Kasumi-1 (cell line): Measurements from ENCODE around the gene BACH2.
"Not testable (repeated sequence)": the region's sequence is repeated elsewhere in the genome, so short reads cannot be mapped to it uniquely, and the experiment has no call there.

Source experiments
- DNase-seq, 2 experiments: peaks; one replicate each; lab custom pipeline; 2025; lab: John Stamatoyannopoulos, UW

Gene BACH2

DNA sequence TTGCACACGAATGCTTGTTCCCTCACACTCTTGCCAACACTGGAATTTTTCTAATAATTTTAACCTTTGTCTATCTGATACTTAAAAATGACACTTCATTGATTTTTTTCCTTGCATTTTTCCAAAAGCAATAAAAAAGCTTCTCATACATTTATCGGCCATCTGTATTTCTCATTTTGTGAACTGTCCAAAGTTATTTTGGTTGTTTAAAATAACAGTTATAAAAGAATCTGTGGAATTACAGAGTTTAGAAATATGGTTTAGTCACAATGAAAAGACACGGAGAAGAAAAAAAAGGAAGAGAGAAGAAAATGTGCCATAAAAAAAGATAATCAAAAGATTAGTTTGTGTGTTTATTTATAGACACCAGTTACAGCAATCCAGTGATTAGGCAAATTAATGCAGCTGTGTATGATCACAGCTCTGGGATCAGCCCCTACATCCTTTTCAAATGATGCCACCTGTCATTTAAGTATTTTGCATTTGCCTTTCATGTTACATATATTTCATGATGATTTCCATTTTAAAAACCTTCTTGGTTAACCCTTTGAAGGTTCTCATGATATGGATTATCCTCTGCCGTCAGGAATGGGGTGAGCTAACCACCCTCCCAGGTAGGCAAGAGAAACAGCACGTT, 171.7 kb downstream of the BACH2 start:
- no peak for DNase-seq

DNA sequence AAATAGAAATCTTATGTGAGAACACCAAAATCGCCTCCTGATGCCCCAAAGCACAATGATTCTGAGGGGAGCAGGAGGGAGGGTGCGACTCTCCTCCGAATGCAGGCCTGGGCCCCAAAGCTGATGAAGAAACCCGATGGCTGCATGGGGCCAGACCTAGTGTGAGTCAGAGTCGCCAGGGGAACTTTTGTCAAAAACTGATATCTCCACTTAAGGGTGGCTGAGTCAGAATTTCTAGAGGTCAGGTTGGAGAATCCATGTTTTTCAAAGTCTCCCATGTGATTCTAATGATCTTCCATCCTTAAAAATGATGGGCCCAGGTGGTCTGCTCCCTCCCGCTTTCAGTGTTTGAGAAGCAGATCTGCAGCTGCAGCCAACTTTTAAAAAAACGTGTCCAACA, 172.8 kb downstream of the BACH2 start:
- DNase-seq = no peak

DNA sequence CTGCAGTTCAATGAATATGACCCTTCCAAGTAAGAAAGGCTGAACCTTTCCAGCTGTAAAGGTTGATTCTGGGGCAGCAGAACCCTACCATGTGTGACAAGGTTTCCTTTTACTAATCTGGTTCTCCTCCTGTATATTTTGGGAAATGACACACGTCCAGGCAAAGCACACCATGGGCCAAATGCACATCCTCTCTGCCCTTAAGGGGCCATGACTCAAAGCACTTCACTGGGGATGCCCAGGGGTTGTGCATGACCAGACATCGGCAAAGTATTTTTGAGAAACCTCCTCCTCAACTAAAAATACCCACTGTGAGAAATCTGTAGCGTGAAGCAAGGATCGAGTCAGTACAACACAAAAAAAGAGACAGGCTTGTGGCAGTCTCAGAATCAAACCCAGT, 174.7 kb downstream of the BACH2 start:
- DNase-seq = no peak

DNA sequence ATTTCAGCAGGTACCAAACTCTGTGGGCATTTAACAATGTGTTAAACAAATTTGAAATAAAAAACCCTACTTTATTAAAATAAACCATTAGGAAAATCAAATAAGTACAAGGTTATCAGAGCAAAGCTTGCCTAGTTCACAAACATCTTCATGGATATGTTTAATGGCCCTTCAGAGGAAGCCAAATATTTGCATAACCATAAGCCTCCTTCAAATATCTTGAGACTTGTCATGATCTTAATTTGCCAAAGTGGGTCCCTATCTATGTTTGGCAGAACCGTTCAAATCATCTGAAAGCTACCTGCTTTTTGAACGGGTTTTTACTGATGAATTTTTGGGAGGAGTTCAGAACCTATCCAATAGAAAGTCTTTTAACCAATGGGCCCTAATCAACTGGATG, 176.3 kb downstream of the BACH2 start:
- DNase-seq = no peak

DNA sequence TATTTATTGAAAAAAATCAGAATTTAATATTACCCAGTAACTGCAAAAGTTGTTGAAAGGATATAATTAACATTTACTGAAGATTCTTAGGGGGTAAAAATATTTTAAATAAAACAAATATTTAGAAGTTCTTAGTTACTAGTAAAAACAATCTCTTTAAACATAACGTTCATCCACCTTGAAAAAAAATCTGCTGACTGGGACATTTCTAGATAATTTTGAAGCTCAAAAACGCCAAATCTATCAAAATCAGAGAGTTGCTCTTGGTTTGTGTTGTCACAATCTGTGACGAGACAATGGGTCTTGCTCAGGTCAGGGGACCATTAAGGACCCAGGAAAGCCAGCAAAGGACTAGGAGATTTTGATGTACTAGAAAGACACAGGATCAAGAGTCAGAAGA, 177.0 kb downstream of the BACH2 start:
- no peak for DNase-seq

DNA sequence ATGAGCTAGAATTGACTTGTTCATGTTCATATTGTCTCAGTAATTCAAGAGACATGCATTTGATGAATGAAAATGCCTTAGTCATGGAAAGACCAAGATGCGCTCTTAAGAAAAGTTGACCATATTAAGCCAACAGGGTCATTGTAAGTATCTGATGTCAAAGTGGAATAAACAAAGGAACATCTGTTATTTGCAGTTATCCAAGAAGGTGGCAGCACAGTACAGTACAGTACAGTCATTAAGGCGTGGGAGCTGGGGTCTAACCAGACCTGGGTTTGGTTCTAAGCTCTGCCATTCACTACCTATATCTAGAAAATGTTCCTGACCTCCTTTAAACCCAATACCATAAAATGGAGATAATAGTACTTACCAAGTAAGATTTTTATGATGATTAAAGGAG, 178.1 kb downstream of the BACH2 start:
- no peak for DNase-seq

DNA sequence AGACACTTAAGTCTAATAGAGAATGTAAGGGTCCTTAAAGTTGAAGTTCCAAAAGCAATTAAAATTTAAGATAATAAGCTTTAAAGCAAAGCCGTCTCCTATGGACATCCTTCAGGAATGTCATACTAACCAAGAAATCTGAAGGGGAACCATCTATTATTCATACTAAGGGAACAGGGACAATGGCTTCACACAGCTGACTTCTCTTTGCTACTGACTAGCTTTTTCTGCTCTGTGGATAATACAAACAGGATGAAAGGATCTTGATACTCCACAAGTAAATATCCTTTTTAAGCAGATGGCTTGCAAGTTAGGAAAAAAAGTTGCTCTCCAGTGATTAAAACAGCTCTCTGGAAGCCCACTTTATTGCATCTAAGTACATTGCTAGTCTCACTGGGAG, 178.6 kb downstream of the BACH2 start:
- no peak for DNase-seq

DNA sequence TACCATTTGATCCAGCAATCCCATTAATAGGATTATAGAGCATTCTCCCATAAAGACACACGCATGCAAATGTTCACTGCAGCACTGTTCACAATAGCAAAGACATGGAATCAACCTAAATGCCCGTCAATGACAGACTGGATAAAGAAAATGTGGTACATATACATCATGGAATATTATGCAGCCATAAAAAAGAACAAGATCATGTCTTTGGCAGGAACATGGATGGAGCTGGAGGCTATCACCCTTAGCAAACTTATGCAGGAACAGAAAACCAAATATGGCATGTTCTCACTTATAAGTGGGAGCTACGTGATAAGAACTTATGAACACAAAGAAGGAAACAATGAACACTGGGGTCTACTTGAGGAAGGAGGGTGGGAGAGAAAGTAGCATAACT, 180.5 kb downstream of the BACH2 start:
- not testable (repeated sequence) for DNase-seq

DNA sequence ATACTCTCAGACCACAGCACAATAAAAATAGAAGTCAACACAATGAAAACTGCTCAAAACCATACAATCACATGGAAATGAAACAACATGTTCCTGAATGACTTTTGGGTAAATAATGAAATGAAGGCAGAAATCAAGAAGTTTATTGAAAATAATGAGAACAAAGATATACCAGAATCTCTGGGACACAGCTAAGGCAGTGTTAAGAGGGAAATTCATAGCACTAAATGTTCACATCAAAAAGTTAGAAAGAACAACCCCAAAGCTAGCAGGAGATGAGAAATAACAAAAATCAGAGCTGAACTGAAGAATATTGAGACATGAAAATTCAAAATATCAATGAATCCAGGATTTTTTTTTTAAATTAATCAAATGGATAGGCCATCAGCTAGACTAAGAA, 183.3 kb downstream of the BACH2 start:
- DNase-seq = no peak

DNA sequence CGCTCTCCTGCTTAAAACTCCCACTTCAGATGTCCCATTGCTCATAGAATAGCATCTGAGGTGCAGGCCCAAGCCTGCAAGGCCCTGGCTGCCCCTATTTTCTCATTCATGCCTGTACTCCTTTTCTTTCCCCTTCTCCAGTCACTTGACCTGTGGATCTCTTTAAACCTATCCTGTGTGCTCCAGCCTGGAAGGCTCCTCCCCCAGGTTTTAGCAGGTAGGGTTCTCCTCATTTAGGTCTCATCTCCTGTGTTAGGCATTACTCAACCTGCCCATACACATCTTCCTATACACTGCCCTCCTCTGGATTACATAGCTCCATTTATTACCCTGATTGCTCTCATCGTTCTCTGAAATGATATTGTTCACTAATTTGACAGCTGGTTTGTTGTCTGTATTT, 185.3 kb downstream of the BACH2 start:
- no peak for DNase-seq

DNA sequence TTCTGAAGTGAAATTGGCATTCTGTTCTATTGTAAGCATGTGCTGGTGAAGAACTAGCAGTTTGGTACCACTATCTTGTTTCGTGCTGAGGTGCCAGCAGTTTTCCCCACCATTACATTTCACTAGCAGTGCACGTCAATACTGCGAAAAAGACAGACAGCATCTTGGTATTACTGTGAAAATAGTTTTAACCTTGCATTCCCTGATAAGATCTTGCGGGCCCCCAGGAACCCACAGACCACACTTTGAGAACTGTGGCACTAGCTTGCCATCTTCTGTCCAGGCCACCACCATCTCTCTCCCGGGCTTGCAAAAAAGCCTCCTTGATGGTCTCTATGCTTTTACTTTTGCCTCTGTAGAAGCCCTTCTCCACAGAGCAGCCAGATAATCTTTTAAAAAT, 185.7 kb downstream of the BACH2 start:
- no peak for DNase-seq

DNA sequence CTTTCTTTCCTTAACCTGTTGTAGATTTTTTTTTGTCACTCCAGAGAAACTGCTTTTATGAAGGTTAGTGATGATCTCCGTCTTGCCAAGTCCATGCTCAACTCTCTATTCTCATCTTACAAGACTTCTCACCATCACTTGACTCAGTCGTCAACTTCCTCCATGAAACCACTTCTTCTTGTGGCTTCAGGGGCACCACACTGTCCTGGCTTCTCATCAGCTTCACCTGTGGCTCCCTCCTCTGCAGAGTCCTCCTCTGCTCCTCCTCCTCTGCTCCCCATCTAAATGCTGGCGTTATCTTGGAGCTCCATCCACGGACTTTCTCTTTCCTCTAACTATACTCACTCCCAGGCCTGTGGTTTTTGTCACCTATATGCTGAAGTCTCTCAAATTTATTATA, 187.5 kb downstream of the BACH2 start:
- no peak for DNase-seq

DNA sequence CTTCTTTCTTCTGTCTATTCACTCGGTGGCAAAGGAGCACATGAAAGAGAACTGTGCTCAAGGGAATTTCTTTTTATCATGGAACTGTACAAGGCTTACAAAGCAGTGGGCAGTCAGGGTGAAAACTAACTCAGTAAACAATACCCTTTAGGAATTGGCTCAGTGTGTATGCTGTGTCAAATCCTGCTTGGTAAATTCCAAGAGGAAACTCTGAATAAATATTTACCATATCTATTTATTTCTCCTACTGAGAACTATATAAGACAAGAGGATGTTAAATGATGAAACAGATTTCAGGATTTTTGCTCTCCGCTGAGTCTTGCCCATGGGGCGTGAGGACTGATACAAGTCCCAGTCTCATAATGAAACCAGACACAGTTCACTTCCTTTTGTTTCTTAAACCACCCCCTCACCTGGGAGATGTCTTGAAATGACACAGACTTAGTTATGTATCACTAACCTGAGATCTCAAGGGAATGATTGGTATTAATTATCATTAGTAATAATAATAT, 188.8 kb downstream of the BACH2 start:
- DNase-seq = no peak

DNA sequence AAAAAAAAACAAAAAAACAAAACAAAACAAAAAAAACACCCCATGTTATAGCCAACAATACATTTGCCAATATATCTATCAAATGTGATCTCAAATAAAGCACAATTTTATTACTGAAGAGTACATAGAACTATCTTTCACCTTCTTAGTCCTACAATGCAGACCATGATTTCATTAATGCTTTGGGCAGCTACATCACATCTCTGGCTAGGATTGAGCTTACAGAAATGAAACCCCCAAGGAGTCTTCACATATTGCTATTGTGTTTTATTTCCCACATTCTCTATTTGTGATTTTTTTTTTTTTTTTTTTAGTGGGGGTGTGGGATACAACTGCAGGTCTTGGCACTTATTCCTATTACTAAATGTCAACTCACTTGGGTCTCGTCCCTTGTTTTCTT, 189.3 kb downstream of the BACH2 start:
- DNase-seq = no peak

DNA sequence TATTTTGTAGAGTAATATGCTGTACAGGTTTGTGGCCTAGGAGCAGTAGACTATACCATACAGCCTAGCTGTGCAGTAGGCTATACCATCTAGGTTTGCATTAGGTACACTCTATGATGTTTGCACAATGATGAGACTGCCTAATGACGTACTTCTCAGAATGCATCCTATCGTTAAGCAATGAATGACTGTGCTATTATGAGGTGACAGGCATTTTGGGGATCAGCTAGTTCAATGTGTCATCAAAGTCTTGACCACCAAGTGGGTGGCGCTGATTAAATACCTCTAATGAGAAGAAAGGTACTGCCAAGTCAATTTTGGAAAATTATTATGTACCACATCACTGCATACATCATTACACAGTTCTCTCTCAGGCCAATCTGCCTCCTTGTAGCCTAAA, 190.2 kb downstream of the BACH2 start:
- no peak for DNase-seq

DNA sequence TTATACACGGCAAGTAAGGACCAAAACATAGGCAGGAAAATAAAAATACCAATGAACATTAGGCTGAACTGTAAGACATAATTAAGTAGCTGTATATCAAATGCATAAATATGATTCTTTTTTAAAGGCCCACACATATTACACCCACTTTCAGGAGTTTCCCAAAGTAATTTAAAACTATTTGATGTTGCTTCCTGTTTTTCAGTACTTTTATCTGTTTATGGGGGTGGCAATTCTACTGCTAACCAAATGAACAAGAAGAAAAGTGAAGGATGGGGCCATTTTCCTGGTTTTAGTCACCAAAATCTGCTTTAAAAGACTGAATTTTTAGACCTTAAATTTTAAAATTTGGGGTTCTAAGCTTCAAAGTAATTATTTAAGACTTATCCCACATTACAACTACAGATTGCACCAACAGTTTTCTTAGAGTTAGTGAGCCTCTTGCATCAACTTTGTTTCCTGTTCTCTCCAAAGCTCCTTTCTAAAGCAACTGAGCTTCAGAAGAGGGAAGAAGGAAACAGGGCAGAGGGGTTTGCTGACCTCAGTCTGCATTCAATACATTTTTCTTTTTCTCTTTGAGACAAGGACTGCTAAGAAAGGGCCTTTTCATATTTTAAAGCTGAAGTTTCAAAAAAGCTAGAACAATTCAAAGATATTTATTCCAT, 191.0 kb downstream of the BACH2 start:
- peak; percentile 77 for DNase-seq

DNA sequence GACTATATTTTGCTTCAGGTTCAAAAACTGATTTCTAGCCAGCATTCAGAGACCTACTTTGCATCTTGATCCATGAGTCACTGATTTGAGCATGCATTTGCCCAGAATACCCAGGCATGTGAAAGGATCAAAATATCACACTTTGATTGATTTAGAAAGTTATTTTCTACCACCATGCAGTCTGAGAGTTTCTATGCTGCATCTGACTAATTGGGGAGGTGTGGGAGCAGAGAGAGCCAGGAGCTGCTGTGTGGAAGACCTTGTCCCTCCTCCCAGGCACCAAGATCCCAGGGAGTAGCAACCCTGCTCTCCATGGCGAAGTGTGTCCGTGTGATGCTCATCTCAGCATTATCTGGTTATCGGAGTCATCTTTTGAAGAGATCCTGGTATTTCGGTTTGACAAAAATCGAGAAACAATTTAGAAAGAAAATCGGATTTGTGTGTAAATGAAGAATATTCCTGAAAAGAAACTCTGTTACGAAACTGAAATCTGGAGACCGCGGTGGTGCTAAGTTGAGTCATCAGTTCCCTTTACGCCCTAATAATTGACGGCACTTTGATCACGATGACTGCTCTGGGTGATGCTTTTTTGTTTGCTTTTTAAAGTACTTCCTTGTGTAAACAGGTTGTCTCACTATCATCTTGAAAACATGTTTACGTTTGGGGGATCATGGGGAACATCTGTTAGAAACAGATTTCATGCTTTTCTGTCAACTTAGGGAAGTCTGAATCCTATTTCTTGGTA, 193.4 kb downstream of the BACH2 start:
- no peak for DNase-seq

DNA sequence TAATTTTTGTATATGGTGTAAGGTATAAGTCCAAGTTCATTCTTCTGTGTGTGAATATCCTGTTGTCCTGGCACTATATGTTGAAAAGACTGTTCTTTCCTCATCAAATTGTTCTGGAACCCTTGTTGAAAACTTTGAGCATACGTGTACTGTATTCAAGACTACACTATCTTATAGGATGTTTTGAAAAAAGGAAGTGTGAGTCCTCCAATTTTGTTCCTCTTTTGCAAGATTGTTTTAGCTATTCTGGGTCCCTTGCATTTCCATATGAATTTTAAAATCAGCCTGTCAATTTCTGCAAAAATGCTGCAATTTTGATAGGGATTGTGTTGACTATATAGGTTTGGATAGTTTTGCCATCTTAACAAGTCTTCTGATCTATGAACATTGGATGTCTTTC, 195.2 kb downstream of the BACH2 start:
- peak; percentile 59 to 72 for DNase-seq

DNA sequence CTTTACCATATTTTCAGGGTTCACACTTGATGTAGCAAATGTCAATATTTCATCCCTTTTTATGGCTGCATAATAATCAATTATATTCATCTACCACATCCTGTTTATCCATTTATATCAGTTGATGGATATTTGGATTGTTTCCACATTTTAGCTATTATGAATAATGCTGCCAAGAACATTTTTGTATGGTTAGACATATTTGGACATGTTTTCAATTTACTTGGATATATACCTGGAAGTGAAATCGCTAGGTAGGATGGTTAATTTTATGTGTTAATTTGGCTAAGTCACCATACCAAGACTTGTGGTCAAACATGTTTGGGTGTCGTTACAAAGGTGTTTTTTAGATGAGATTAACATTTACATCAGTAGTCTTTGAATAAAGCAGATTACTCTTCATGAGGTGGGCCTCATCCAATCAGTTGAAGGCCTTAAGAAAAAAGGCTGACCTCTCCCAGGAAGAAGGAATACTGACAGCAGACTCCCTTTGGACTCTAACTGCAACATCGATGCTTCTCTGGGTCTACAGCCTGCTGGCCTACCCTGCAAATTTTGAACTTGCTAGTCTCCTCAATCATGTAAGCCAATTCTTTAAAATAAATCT, 196.5 kb downstream of the BACH2 start:
- DNase-seq = no peak

DNA sequence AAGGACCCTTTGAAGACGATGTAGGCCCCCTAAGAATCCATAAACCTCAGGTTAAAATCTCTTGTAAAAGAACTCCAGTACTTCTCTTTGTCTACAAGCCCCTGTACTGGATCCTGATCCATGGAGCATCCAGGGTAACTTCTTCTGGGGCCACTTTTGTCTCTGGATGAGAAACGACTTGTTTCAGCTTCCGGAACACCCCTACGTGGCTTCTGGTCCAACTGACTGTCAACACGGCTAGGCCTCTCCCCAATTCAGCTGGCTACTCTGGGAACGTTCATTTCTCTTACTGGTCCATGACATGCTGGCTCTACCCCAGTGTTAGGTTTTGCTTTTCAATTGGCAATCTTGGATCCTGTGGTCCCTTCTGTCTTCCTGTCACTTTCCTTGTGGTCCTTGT, 198.0 kb downstream of the BACH2 start:
- DNase-seq = no peak

DNA sequence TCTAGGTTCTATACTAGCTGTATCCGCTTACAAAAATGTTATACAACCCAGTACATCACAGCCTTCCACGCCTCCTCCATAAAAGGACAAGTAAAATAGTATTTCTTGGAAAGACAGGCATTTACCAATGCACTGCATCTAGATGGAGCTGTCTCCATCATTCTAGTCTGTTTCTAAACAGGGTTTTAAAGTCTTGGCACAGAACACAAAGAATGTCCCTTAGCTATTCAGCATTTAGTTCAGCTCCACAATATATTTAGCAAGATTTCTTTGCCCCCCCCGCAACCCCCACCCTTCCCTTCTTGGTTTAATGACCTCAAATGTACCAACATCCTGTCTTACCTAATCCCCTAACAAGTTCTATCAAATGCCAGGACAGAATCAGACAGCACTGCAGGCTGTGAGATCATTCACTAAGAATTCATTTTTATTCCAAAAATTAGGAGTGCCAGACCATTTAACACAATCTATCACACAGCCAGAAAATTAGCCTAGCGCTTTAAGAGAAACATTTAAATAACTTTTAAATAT, 198.6 kb downstream of the BACH2 start:
- DNase-seq = peak; percentile 54 to 65

DNA sequence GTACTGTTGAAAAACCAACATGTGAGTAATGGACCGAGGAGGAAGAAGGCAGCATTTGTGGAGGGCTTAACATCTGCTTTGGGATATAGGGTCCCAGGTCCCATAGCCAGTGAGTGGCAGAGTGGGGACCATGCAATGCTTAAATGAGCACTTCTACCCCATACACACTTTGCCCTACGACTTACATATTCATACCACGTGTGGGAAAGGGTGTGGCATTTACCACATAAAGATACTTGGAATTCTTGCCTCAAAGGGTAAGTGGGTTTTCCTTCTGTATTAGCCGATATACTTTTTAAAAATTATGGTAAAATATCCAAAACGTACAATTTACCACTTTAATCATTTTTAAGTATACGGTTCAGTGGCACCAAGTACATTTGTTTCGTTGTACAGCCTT, 199.3 kb downstream of the BACH2 start:
- DNase-seq = no peak

DNA sequence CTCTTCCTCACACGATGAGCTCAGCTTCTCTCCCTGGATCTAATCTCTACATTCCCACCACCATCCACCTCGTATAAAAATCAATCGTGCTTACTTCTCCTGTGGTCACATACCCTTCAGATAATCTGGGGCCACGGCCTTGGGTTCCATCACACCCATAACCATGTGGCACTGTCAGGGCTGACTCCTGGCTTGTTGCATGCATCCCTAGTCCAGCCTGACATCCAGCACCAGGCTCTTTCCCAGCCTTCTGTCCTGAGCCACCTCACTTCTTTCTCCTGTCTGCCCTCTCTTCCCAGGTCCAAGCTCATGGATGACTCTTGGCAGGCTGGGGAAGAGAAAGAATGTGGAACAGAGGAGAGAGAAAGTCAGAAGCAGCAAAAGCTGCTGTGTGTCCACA, 199.8 kb downstream of the BACH2 start:
- no peak for DNase-seq
